HepG2 (cell line): ENCODE results near the gene AMOTL1. TPM values are rescaled to one million over a fixed set of nuclear protein-coding genes. Genes with fewer than 3 reads are reported as not detected.

Experiments
- ATAC-seq: fragments of 200-7000 bp; cut with Tn5 transposase; 3 replicates; pipeline ENCODE4 v1.9.1; 2020; ENCODE audit warnings: mild to moderate bottlenecking, moderate library complexity
- BruUV-seq: library from RNA; stranded (reverse); fragments of 400-500 nt; replicated peaks from 2 replicates; lab custom pipeline; 2021; lab: Mats Ljungman, UMichigan
- CTCF ChIA-PET: fragments of 300-600 bp; formaldehyde crosslinking; extraction: SDS; loops from one replicate; lab custom pipeline; 2021; ENCODE audit warnings: low total read pairs, inconsistent platforms, low intra/inter-chr PET ratio; lab: Yijun Ruan, JAX
- POLR2A ChIA-PET: fragments of 350-600 bp; sonication (Branson Sonifier 250); formaldehyde crosslinking; loops from one replicate; lab custom pipeline; 2020; ENCODE audit warnings: antibody characterized with exemption, inconsistent platforms; lab: Yijun Ruan, JAX
- DNase-seq: peaks from one replicate; pipeline ENCODE4 v3.0.0-alpha.2; 2015; ENCODE audit warnings: low spot score
- FAIRE-seq: peaks from 3 replicates; lab custom pipeline; 2011; peaks lifted over from hg19 to GRCh38; lab: Jason Lieb, UNC
- H2AFZ ChIP-seq: one replicate; pipeline ENCODE4 v1.6.1; 2011; ENCODE audit warnings: low read length, inconsistent platforms
- H3K27ac ChIP-seq: fragments of 300-600 bp; 3 replicates; pipeline ENCODE4 v1.8.0; 2011; ENCODE audit warnings: mixed run types, mild to moderate bottlenecking, mixed read lengths, low read length, inconsistent platforms; ENCODE audit not compliant: insufficient read depth; ENCODE audit errors: extremely low read length
- H3K27me3 ChIP-seq, 2 experiments: fragments of 200-600 bp in 1 of 2; 2 replicates in 1 of 2; 3 replicates in 1 of 2; pipeline versions ENCODE4 v1.6.0 to v1.8.0; 2011; ENCODE audit warnings: low read length in 2 of 2, mild to moderate bottlenecking in 2 of 2, moderate library complexity in 2 of 2, inconsistent platforms in 1 of 2; ENCODE audit not compliant: insufficient read depth in 2 of 2, control insufficient read depth in 1 of 2
- H3K36me3 ChIP-seq, 2 experiments: fragments of 200-600 bp in 1 of 2; replicated peaks in 1 of 2; 2 replicates in 1 of 2; 3 replicates in 1 of 2; pipeline versions ENCODE4 v1.5.1 to v1.8.0; 2011; ENCODE audit warnings: low read length in 2 of 2, inconsistent platforms in 1 of 2; ENCODE audit not compliant: insufficient read depth in 2 of 2, control insufficient read depth in 1 of 2
- H3K4me1 ChIP-seq: 2 replicates; pipeline ENCODE4 v1.5.1; 2012; ENCODE audit warnings: low read length, inconsistent platforms; ENCODE audit not compliant: insufficient read depth
- H3K4me2 ChIP-seq: 2 replicates; pipeline ENCODE4 v1.6.0; 2011; ENCODE audit warnings: low read depth, low read length, inconsistent platforms
- H3K4me3 ChIP-seq, 3 experiments: fragments of 200-600 bp in 1 of 3; sonication (generic), shearing (Covaris generic) in 1 of 3; replicated peaks in 1 of 3; 2 replicates each; pipeline ENCODE4 v1.5.1; 2011 to 2016; ENCODE audit warnings: low read length in 3 of 3, inconsistent platforms in 2 of 3, low read depth in 2 of 3, mild to moderate bottlenecking in 2 of 3, control low read depth in 1 of 3, mixed read lengths in 1 of 3; ENCODE audit not compliant: insufficient read depth in 1 of 3
- H3K79me2 ChIP-seq: one replicate; pipeline ENCODE4 v1.6.1; 2011; ENCODE audit warnings: low read length, inconsistent platforms; ENCODE audit not compliant: insufficient read depth
- H3K9ac ChIP-seq: 2 replicates; pipeline ENCODE4 v1.6.0; 2011; ENCODE audit warnings: mild to moderate bottlenecking, low read depth, low read length, inconsistent platforms; ENCODE audit not compliant: insufficient read depth
- H3K9me3 ChIP-seq: 2 replicates; pipeline ENCODE4 v1.5.1; 2012; ENCODE audit warnings: mild to moderate bottlenecking, low read length
- H4K20me1 ChIP-seq: 2 replicates; pipeline ENCODE4 v1.6.0; 2011; ENCODE audit warnings: inconsistent platforms, mild to moderate bottlenecking, low read length, moderate library complexity; ENCODE audit not compliant: insufficient read depth
- CC2D1A ChIP-seq: sonication (generic); formaldehyde crosslinking; IDR thresholded peaks from 2 replicates; pipeline ENCODE4 v1.8.1; 2023; ENCODE audit warnings: mild to moderate bottlenecking, missing genetic modification reagents
- CENPT ChIP-seq: sonication (generic); formaldehyde crosslinking; IDR thresholded peaks from 2 replicates; pipeline ENCODE4 v1.8.0; 2022; ENCODE audit warnings: low read depth, mild to moderate bottlenecking, moderate library complexity, missing genetic modification reagents
- NCOA2 ChIP-seq: sonication (generic); formaldehyde crosslinking; IDR thresholded peaks from 2 replicates; pipeline ENCODE4 v1.8.0; 2022; ENCODE audit warnings: inconsistent platforms
- NR2F1 ChIP-seq, 2 experiments: fragments of 450-650 bp in 1 of 2; formaldehyde crosslinking in 1 of 2; IDR thresholded peaks; 2 replicates each; pipeline versions ENCODE4 v1.5.0 to v1.6.1; 2016 to 2020; ENCODE audit warnings: mild to moderate bottlenecking in 1 of 2, missing compliant biosample characterization in 1 of 2, missing genetic modification reagents in 1 of 2, moderate library complexity in 1 of 2
- POLR2G ChIP-seq: fragments of 200-400 bp; formaldehyde crosslinking; IDR thresholded peaks from 2 replicates; pipeline ENCODE4 v1.6.1; 2018; ENCODE audit warnings: mild to moderate bottlenecking, low read depth, low read length, moderate library complexity
- TFAP4 ChIP-seq: sonication (generic); IDR thresholded peaks from 2 replicates; pipeline ENCODE4 v1.6.1; 2016; ENCODE audit warnings: low read depth, borderline replicate concordance
- TIGD3 ChIP-seq: sonication (generic); formaldehyde crosslinking; IDR thresholded peaks from 2 replicates; pipeline ENCODE4 v1.5.1; 2020; ENCODE audit warnings: mild to moderate bottlenecking, missing genetic modification reagents, borderline replicate concordance
- U2AF2 ChIP-seq: fragments of 200-400 bp; formaldehyde crosslinking; IDR thresholded peaks from 2 replicates; pipeline ENCODE4 v1.6.1; 2017; ENCODE audit warnings: low read depth, mild to moderate bottlenecking, low read length
- ZBTB7B ChIP-seq: sonication (generic); formaldehyde crosslinking; IDR thresholded peaks from 2 replicates; pipeline ENCODE4 v1.4.0; 2020; ENCODE audit warnings: missing genetic modification reagents
- ZNF230 ChIP-seq: sonication (generic); formaldehyde crosslinking; IDR thresholded peaks from 2 replicates; pipeline ENCODE4 v1.4.0; 2020; ENCODE audit warnings: mild to moderate bottlenecking, missing genetic modification reagents
- ZNF280D ChIP-seq: sonication (generic); formaldehyde crosslinking; IDR thresholded peaks from 2 replicates; pipeline ENCODE4 v1.5.1; 2020; ENCODE audit warnings: mild to moderate bottlenecking, missing genetic modification reagents
- ZNF557 ChIP-seq: sonication (generic); formaldehyde crosslinking; IDR thresholded peaks from 2 replicates; pipeline ENCODE4 v1.4.0; 2020; ENCODE audit warnings: missing genetic modification reagents
- ZNF629 ChIP-seq: sonication (generic); formaldehyde crosslinking; conservative IDR thresholded peaks from 2 replicates; pipeline ENCODE4 v1.5.0; 2020; ENCODE audit warnings: missing genetic modification reagents
- ZNF839 ChIP-seq: sonication (generic); formaldehyde crosslinking; IDR thresholded peaks from 2 replicates; pipeline ENCODE4 v1.4.0; 2020; ENCODE audit warnings: missing genetic modification reagents, mild to moderate bottlenecking, borderline replicate concordance
- WGBS: methylation state at CpG from one replicate; pipeline ENCODE4 v1.1.6; 2017; ENCODE audit warnings: low lambda C conversion rate; 5-methylcytosine and 5-hydroxymethylcytosine counted together
- in situ Hi-C: cut with HindIII; loops from 2 replicates; pipeline ENCODE4 v1.10.0; 2017; ENCODE audit warnings: low pct_unique_long_range_greater_than_20kb; ENCODE audit not compliant: extremely low pct_ligation_motif_present
- intact Hi-C: fragments of 100-400 bp; cut with micrococcal nuclease; formaldehyde crosslinking; loops from one replicate; pipeline ENCODE4 v1.10.0; 2022; ENCODE audit not compliant: unreplicated experiment
- polyA plus RNA-seq, 8 experiments: library from polyadenylated mRNA; depleted of rRNA in 3 of 8; stranded (reverse) in 7 of 8; unstranded in 1 of 8; fragments of >200 nt; fragmentation: Illumina TruSeq in 4 of 8; extraction: Trizol in 4 of 8; gene quantifications; 2 replicates each; pipeline versions ENCODE4 v1.2.1 to v1.2.3, GENCODE V29; 2011 to 2016; ENCODE audit warnings: low read depth in 4 of 8, missing spikeins in 1 of 8, mixed read lengths in 1 of 8; ENCODE audit not compliant: insufficient read depth in 1 of 8
- total RNA-seq, 5 experiments: library from RNA; depleted of rRNA; stranded (reverse); fragments of >200 nt; fragmentation: Illumina TruSeq; extraction: Trizol; gene quantifications; 2 replicates each; pipeline ENCODE4 v1.2.3, GENCODE V29; 2016; ENCODE audit warnings: low read depth in 1 of 5
- TF ChIP-seq, protein P1 (sequence below): IDR thresholded peaks from 2 replicates; pipeline ENCODE4 v1.6.1; 2016; ENCODE audit warnings: low read depth
- TF ChIP-seq, protein P2 (sequence below): sonication (generic); formaldehyde crosslinking; IDR thresholded peaks from 2 replicates; pipeline ENCODE4 v1.5.0; 2020; ENCODE audit warnings: missing genetic modification reagents

Gene AMOTL1
- total and polyA plus RNA-seq, 2 of the 13 experiments (the other 11 are each of a cell fraction or from before 2014, with no cell fraction given), result 0.01 to 0.20 TPM

DNA sequence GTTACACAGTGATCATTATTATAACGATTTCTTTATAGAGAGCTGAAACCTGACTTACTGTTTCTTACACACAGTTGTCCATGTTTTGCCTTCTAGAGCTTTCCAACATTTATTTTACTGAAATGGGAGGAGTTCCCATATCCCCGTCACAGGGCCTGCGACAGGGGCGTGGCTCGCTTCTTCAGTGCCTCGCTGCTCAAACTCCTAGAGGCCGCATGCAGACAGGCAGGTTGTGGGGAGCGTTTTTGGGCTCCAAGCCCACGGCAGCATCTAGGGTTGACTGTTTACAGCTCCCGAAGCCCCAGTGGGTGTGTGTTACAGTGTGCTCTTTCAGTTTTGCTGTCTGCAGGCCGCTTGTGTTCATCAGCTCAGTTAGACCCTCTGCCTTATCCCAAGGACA, 12.7 kb upstream of the AMOTL1 start:
- no peak for TF ChIP-seq TIGD3 (CRISPR knock-in tag)
- no peak for TF ChIP-seq CC2D1A
- TF ChIP-seq, protein P1, sequence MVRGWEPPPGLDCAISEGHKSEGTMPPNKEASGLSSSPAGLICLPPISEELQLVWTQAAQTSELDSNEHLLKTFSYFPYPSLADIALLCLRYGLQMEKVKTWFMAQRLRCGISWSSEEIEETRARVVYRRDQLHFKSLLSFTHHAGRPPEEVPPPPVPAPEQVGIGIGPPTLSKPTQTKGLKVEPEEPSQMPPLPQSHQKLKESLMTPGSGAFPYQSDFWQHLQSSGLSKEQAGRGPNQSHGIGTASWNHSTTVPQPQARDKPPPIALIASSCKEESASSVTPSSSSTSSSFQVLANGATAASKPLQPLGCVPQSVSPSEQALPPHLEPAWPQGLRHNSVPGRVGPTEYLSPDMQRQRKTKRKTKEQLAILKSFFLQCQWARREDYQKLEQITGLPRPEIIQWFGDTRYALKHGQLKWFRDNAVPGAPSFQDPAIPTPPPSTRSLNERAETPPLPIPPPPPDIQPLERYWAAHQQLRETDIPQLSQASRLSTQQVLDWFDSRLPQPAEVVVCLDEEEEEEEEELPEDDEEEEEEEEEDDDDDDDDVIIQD, result no peak
- no peak for TF ChIP-seq ZBTB7B (CRISPR knock-in tag)
- TF ChIP-seq ZNF230 (CRISPR knock-in tag), result no peak
- TF ChIP-seq CENPT (CRISPR knock-in tag), result no peak
- no peak for TF ChIP-seq NCOA2
- no peak for TF ChIP-seq NR2F1 (CRISPR knock-in tag; IDR thresholded peaks at IDR 0.05)
- no peak for TF ChIP-seq U2AF2
- TF ChIP-seq TFAP4, result no peak
- TF ChIP-seq POLR2G, result no peak
- TF ChIP-seq ZNF839 (CRISPR knock-in tag), result no peak
- no peak for TF ChIP-seq ZNF557
- TF ChIP-seq, protein P2, sequence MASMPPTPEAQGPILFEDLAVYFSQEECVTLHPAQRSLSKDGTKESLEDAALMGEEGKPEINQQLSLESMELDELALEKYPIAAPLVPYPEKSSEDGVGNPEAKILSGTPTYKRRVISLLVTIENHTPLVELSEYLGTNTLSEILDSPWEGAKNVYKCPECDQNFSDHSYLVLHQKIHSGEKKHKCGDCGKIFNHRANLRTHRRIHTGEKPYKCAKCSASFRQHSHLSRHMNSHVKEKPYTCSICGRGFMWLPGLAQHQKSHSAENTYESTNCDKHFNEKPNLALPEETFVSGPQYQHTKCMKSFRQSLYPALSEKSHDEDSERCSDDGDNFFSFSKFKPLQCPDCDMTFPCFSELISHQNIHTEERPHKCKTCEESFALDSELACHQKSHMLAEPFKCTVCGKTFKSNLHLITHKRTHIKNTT, result no peak
- no peak for TF ChIP-seq ZNF280D
- no peak for TF ChIP-seq ZNF629 (CRISPR knock-in tag)
- Histone ChIP-seq H3K36me3 (no peaks in the 10 kb centered on the region), H3K27ac (no peak overlapping the region), H4K20me1 (no peaks in the 10 kb centered on the region), H2AFZ (no peak overlapping the region), H3K79me2 (no peaks in the 10 kb centered on the region), H3K9ac (no peak overlapping the region), H3K9me3 (no peaks in the 10 kb centered on the region), H3K27me3 (no peaks in the 10 kb centered on the region), H3K4me2 (no peak overlapping the region), H3K4me1 (no peaks in the 10 kb centered on the region), H3K4me3 (no peak overlapping the region)
- 33% methylated on average over 11 of the region's 11 CpGs for WGBS
- ATAC-seq, result no peak
- ChIA-PET POLR2A (no interaction called here), CTCF (no interaction called here)
- DNase-seq, result no peak
- no TSS peak for BruUV-seq
- in situ Hi-C loops (no loop called here), intact Hi-C loops (no loop called here)
- FAIRE-seq, result no peak
